Peyer's patch (tissue), 4 donors: ENCODE results near the gene HTRA3.

Experiments used
- CTCF ChIP-seq, 6 experiments: fragments of 450-650 bp in 4 of 6; fragments of 200-600 bp in 2 of 6; sonication (generic) in 1 of 6; IDR thresholded peaks; one replicate each; pipeline ENCODE4 v1.5.1; 2017 to 2019; ENCODE audit warnings: antibody characterized with exemption in 6 of 6, mild to moderate bottlenecking in 3 of 6, moderate library complexity in 1 of 6
- POLR2A ChIP-seq, 2 donors: fragments of 450-650 bp; IDR thresholded peaks; one replicate each; pipeline ENCODE4 v1.5.1; 2017; ENCODE audit warnings: antibody characterized with exemption in 2 of 2, mild to moderate bottlenecking in 2 of 2, moderate library complexity in 2 of 2

- TF ChIP-seq CTCF (IDR thresholded peaks at IDR 0.05), result no peak
- TF ChIP-seq POLR2A (IDR thresholded peaks at IDR 0.05), result no peak
Measured at GRCh38 chr4:8326206-8326605, 56.7 kb downstream of the HTRA3 start.
